Adrenal gland (tissue), 12 donors: Measurements from ENCODE around the gene PDX1. TPM values are rescaled to one million over a fixed set of nuclear protein-coding genes. Genes with fewer than 3 reads are reported as not detected.

Experiments used
- DNase-seq, 7 donors: peaks; one replicate each; pipeline ENCODE4 v3.0.0-alpha.2; 2019 to 2020
- H3K27ac ChIP-seq, 5 donors: fragments of 200-600 bp; sonication (generic) in 4 of 5; 1 replicate in 3 of 5; 2 replicates in 2 of 5; pipeline versions ENCODE4 v1.5.1 to v1.8.0; 2016 to 2020; ENCODE audit warnings: mild to moderate bottlenecking in 1 of 5
- H3K27me3 ChIP-seq: fragments of 200-600 bp; 2 replicates; pipeline ENCODE4 v1.8.0; 2021
- H3K36me3 ChIP-seq, 2 donors: fragments of 200-600 bp; replicated peaks in 1 of 2; 1 replicate in 1 of 2; 2 replicates in 1 of 2; pipeline versions ENCODE4 v1.5.1 to v1.8.0; 2018 to 2022
- H3K4me1 ChIP-seq, 2 donors: fragments of 200-600 bp; replicated peaks in 1 of 2; 1 replicate in 1 of 2; 2 replicates in 1 of 2; pipeline versions ENCODE4 v1.5.1 to v1.8.0; 2018 to 2021
- H3K4me3 ChIP-seq, 4 donors: fragments of 200-600 bp; sonication (generic) in 3 of 4; one replicate each; pipeline ENCODE4 v1.5.1; 2016 to 2018
- H3K9me3 ChIP-seq, 3 donors: fragments of 200-600 bp; sonication (generic) in 1 of 3; replicated peaks in 1 of 3; 1 replicate in 2 of 3; 2 replicates in 1 of 3; pipeline versions ENCODE4 v1.5.1 to v1.8.0; 2016 to 2021
- POLR2A ChIP-seq, 2 donors: fragments of 450-650 bp; IDR thresholded peaks; one replicate each; pipeline ENCODE4 v1.6.1; 2017; ENCODE audit warnings: antibody characterized with exemption in 2 of 2, mild to moderate bottlenecking in 2 of 2, moderate library complexity in 1 of 2
- WGBS, 4 donors: extraction: QIAGEN DNeasy Blood & Tissue Kit in 2 of 4; methylation state at CpG; one replicate each; pipeline versions ENCODE4 v1.1.5 to v1.1.7; 2013 to 2017; 5-methylcytosine and 5-hydroxymethylcytosine counted together
- intact Hi-C, 2 donors: fragments of 100-400 bp; cut with DNase I; formaldehyde crosslinking; loops; one replicate each; pipeline versions ENCODE4 v1.14.1 to v1.15.0; 2022 to 2023
- polyA plus RNA-seq, 3 donors: library from polyadenylated mRNA; stranded (reverse); fragments of 200-250 nt in 2 of 3; fragments of 350-450 nt in 1 of 3; fragmentation: Illumina TruSeq in 1 of 3; extraction: RNeasy Lipid Tissue Mini Kit (QIAGEN cat#74804) in 1 of 3; gene quantifications; one replicate each; pipeline ENCODE4 v1.2.3, GENCODE V29; 2013 to 2014
- total RNA-seq, 9 donors: library from RNA; depleted of rRNA in 4 of 9; stranded (reverse); fragments of >200 nt in 4 of 9; fragments of 120-200 nt in 1 of 9; fragmentation: NEBNext Ultra II Directional in 1 of 9; extraction: Animal tissue kit (Norgen Biotek cat#: 25700) in 1 of 9; gene quantifications; one replicate each; pipeline versions ENCODE4 v1.1.0 to v1.2.4, GENCODE V29; 2013 to 2023
- TF ChIP-seq, protein P1 (sequence below), 6 experiments: fragments of 450-650 bp in 4 of 6; fragments of 200-600 bp in 2 of 6; sonication (generic) in 1 of 6; IDR thresholded peaks; 1 replicate in 5 of 6; 2 replicates in 1 of 6; pipeline versions ENCODE4 v1.5.1 to v1.8.0; 2016 to 2021; ENCODE audit warnings: antibody characterized with exemption in 6 of 6, mild to moderate bottlenecking in 2 of 6, moderate library complexity in 1 of 6
- donor health status: healthy with polysubstance abuse.
- donor health status: Bipolar disorder and iron deficiency.
- donor health status: DM: yes; HTN: yes; CAD: no.
- donor health status: DM: no; HTN: no; CAD: no.
- donor health status: DM: no; HTN: no; CAD: no.
- donor health status: DM: yes; HTN: yes; CAD: no.

PDX1 gene
- total and polyA plus RNA-seq, 12 donors: not detected

DNA sequence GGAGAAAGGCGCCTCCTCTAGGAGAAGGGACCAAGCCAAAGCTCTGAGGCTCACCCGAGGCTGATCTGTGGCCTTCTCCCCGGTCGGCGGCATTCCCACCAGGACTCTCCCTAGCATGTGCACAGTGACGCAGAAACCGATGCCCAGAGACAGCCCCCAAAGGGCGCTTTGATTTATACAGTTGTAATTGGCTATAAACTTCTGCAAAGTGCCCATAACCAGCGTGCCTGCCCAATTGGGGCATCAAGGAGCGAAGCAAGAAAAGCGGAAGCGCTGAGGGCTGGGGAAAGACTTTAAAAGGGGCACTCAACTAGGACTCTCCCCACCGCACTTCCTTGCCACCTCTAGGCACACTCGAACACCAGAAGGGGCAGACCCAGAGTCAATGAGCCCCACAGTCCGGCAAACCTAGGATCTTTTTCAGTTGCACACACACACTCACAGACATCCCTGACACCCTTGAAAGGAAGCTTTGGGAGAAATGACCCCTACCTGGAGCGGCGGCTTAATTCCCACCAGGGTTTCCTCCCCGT is 47.5 kb downstream of the PDX1 start:
- Histone ChIP-seq H3K4me3 (no peak overlapping the region), H3K4me1 (no peaks in the 10 kb centered on the region), H3K27me3 (peaks cover 87% of the 10 kb centered on the region), H3K36me3 (no peaks in the 10 kb centered on the region), H3K9me3 (no peaks in the 10 kb centered on the region), H3K27ac (no peak overlapping the region)
- TF ChIP-seq POLR2A (IDR thresholded peaks at IDR 0.05): no peak
- TF ChIP-seq, protein P1, sequence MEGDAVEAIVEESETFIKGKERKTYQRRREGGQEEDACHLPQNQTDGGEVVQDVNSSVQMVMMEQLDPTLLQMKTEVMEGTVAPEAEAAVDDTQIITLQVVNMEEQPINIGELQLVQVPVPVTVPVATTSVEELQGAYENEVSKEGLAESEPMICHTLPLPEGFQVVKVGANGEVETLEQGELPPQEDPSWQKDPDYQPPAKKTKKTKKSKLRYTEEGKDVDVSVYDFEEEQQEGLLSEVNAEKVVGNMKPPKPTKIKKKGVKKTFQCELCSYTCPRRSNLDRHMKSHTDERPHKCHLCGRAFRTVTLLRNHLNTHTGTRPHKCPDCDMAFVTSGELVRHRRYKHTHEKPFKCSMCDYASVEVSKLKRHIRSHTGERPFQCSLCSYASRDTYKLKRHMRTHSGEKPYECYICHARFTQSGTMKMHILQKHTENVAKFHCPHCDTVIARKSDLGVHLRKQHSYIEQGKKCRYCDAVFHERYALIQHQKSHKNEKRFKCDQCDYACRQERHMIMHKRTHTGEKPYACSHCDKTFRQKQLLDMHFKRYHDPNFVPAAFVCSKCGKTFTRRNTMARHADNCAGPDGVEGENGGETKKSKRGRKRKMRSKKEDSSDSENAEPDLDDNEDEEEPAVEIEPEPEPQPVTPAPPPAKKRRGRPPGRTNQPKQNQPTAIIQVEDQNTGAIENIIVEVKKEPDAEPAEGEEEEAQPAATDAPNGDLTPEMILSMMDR (IDR thresholded peaks at IDR 0.05): no peak
- 5 to 7% (median 6%) methylated on average over 5 to 18 of the region's 18 CpGs for whole genome bisulfite sequencing, 4 donors
- peak in 1 of 7 donors; percentile 6 for DNase-seq
- intact Hi-C loops: no loop called here

GRCh38 chr13:27967736-27968315 is 48.0 kb downstream of the PDX1 start:
- no peaks in the 10 kb centered on the region for H3K36me3 ChIP-seq
- H3K27me3 ChIP-seq: peaks cover 87% of the 10 kb centered on the region
- no peak for TF ChIP-seq POLR2A (IDR thresholded peaks at IDR 0.05)
- no peaks in the 10 kb centered on the region for H3K4me1 ChIP-seq
- H3K4me3 ChIP-seq: no peak overlapping the region
- DNase-seq: no peak
- intact Hi-C loops: no loop called here
- no peaks in the 10 kb centered on the region for H3K9me3 ChIP-seq
- WGBS, 4 donors: 1 to 7% (median 2%) methylated on average over 13 to 33 of the region's 33 CpGs
- no peak overlapping the region for H3K27ac ChIP-seq

DNA sequence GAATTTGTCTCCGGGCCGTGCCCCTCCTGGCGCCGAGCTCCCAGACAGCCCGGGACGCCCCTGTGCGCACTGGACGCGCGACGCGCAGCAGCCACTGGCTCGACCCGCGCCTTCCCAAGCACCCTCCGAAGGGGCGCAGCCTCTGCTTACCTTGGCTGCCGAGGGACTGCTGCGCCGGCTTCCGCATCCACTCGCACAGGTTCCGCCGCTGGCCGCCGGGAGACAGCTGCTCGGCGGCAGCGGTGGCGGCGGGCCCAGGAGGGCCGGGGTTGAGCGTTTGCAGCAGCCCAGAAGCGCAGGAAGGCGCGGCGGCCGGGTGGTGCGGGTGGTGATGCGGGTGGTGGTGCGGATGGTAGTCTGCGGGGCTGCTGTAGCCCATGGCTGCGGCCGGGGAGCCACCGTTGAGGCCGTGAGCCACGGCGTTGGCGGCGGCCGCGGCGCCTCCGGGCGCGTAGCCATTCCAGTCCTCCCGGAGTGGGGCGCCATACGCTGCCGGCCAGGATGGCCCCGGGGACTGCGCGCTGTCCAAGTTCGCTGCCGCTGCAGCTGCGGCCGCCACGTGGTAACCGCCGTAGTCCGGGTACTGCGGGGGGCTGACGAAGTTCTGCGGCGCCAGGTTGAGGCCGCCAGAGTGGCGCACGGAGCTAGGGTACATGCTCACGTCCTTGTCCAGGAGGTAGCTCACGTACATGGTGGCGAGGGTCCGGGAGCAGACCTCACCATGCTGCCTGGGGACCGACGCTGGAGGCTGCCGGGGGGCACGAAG is 48.7 kb downstream of the PDX1 start:
- Histone ChIP-seq H3K27me3 (peaks cover 83% of the 10 kb centered on the region), H3K27ac (no peak overlapping the region)

GRCh38 chr13:27969082-27969865 is 49.5 kb downstream of the PDX1 start, which contains the start of gene CDX2:
TSS of gene CDX2 (minus strand) at chr13:27969315. CDS start at chr13:27969006, 309 bp downstream.
- no peak for TF ChIP-seq POLR2A (IDR thresholded peaks at IDR 0.05)
- TF ChIP-seq, protein P1 (IDR thresholded peaks at IDR 0.05): no peak
- WGBS, 4 donors: 4 to 8% (median 4%) methylated on average over 22 to 34 of the region's 34 CpGs
- Histone ChIP-seq H3K27me3 (peaks cover 87% of the 10 kb centered on the region), H3K9me3 (no peaks in the 10 kb centered on the region), H3K36me3 (no peaks in the 10 kb centered on the region), H3K4me1 (no peaks in the 10 kb centered on the region), H3K27ac (no peak within 1 kb of the TSS), H3K4me3 (no peak within 1 kb of the TSS)
- no peak for DNase-seq
- intact Hi-C loops: no loop called here

More for the DNA sequence above, 48.7 kb downstream of the PDX1 start:
- H3K4me1 ChIP-seq: no peaks in the 10 kb centered on the region
- no peaks in the 10 kb centered on the region for H3K36me3 ChIP-seq
- intact Hi-C loops: no loop called here
- TF ChIP-seq POLR2A (IDR thresholded peaks at IDR 0.05): no peak
- TF ChIP-seq, protein P1 (IDR thresholded peaks at IDR 0.05): no peak
- no peak for DNase-seq
- no peak overlapping the region for H3K4me3 ChIP-seq
- H3K9me3 ChIP-seq: no peaks in the 10 kb centered on the region
- WGBS, 4 donors: 0 to 1% (median 0%) methylated on average over 1 to 86 of the region's 86 CpGs
